ENCODE results near the gene HIGD1A. TPM values are rescaled to one million over a fixed set of nuclear protein-coding genes. Genes with fewer than 3 reads are reported as not detected.
A peak's percentile ranks its signal among the peaks of the same experiment; 100 is the strongest.

The HIGD1A gene
- total RNA-seq, 6 experiments from 2014 or later = 115 to 144 (median 125) TPM

- no peak for DNase-seq
- no peak for TF ChIP-seq CTCF (IDR thresholded peaks at IDR 0.05)
Observed at GRCh38 chr3:42844412-42844713, 40.1 kb upstream of the HIGD1A start.

GRCh38 chr3:42843713-42844411 lies 39.6 kb upstream of the HIGD1A start:
- no peak overlapping the region for H3K27ac Mint-ChIP-seq
- no peak for DNase-seq
- no peak overlapping the region for H3K4me3 Mint-ChIP-seq
- no peaks in the 10 kb centered on the region for H3K9me3 Mint-ChIP-seq
- H3K36me3 Mint-ChIP-seq (ENCODE audit: low read depth) = no peaks in the 10 kb centered on the region
- peaks cover 17% of the 10 kb centered on the region for H3K27me3 Mint-ChIP-seq (ENCODE audit: insufficient read depth)
- peaks cover 15% of the 10 kb centered on the region for H3K4me1 Mint-ChIP-seq (ENCODE audit: low read depth)
- TF ChIP-seq CTCF (IDR thresholded peaks at IDR 0.05) = no peak

More at GRCh38 chr3:42844412-42844713, 40.1 kb upstream of the HIGD1A start:
- Mint-ChIP-seq H3K36me3 (ENCODE audit: low read depth) (no peaks in the 10 kb centered on the region), H3K9me3 (no peaks in the 10 kb centered on the region), H3K4me1 (ENCODE audit: low read depth) (peaks cover 10% of the 10 kb centered on the region), H3K4me3 (no peak overlapping the region), H3K27ac (no peak overlapping the region), H3K27me3 (ENCODE audit: insufficient read depth) (peaks cover 13% of the 10 kb centered on the region)

GRCh38 chr3:42841332-42841731 lies 37.0 kb upstream of the HIGD1A start:
- H3K9me3 Mint-ChIP-seq = no peaks in the 10 kb centered on the region
- DNase-seq = no peak
- H3K4me3 Mint-ChIP-seq = no peak overlapping the region
- no peaks in the 10 kb centered on the region for H3K36me3 Mint-ChIP-seq (ENCODE audit: low read depth)
- no peak for TF ChIP-seq CTCF (IDR thresholded peaks at IDR 0.05)
- H3K27ac Mint-ChIP-seq = no peak overlapping the region
- H3K27me3 Mint-ChIP-seq (ENCODE audit: insufficient read depth) = peaks cover 22% of the 10 kb centered on the region
- peaks cover 7% of the 10 kb centered on the region for H3K4me1 Mint-ChIP-seq (ENCODE audit: low read depth)

- peak; percentile 74 for DNase-seq
- H3K36me3 Mint-ChIP-seq (ENCODE audit: low read depth) = no peaks in the 10 kb centered on the region
- peak overlapping the region; percentile 84 for H3K4me3 Mint-ChIP-seq
- H3K4me1 Mint-ChIP-seq (ENCODE audit: low read depth) = peaks cover 7% of the 10 kb centered on the region
- H3K9me3 Mint-ChIP-seq = no peaks in the 10 kb centered on the region
- no peak overlapping the region for H3K27ac Mint-ChIP-seq
- TF ChIP-seq CTCF (IDR thresholded peaks at IDR 0.05) = peak; percentile 84
- H3K27me3 Mint-ChIP-seq (ENCODE audit: insufficient read depth) = peaks cover 27% of the 10 kb centered on the region
Observed at GRCh38 chr3:42839616-42840015, 35.3 kb upstream of the HIGD1A start.

GRCh38 chr3:42838571-42838970 lies 34.3 kb upstream of the HIGD1A start:
- Mint-ChIP-seq H3K27ac (no peak overlapping the region), H3K4me1 (ENCODE audit: low read depth) (peaks cover 7% of the 10 kb centered on the region), H3K27me3 (ENCODE audit: insufficient read depth) (peaks cover 24% of the 10 kb centered on the region), H3K4me3 (no peak overlapping the region), H3K9me3 (no peaks in the 10 kb centered on the region), H3K36me3 (ENCODE audit: low read depth) (no peaks in the 10 kb centered on the region)
- DNase-seq = no peak
- TF ChIP-seq CTCF (IDR thresholded peaks at IDR 0.05) = no peak

Data from HFFc6 (cell line).